GM18951 (cell line): Measurements from ENCODE around the gene DTD1.
"Not testable (repeated sequence)": the region's sequence is repeated elsewhere in the genome, so short reads cannot be mapped to it uniquely, and the experiment has no call there.

Source experiments
- POLR2A ChIP-seq: IDR thresholded peaks from 4 replicates; pipeline ENCODE4 v1.6.1; 2011; ENCODE audit warnings: mild to moderate bottlenecking; ENCODE audit not compliant: insufficient read length, insufficient read depth; ENCODE audit errors: extremely low read depth
- in situ Hi-C: fragments of 300-500 bp; cut with MboI; formaldehyde crosslinking; loops from one replicate; pipeline ENCODE4 v1.12.0; 2022; ENCODE audit warnings: low sequenced_read_pairs, mixed read lengths, inconsistent platforms; ENCODE audit not compliant: unreplicated experiment

DTD1 gene

GRCh38 chr20:18731940-18732339 lies 144.1 kb downstream of the DTD1 start:
- no peak for TF ChIP-seq POLR2A
- in situ Hi-C loops: no loop called here

- in situ Hi-C loops: no loop called here
Measured at GRCh38 chr20:18734525-18735189, 146.8 kb downstream of the DTD1 start.

GRCh38 chr20:18737140-18737539 lies 149.3 kb downstream of the DTD1 start:
- in situ Hi-C loops: no loop called here
- TF ChIP-seq POLR2A: no peak

More at GRCh38 chr20:18734525-18735189, 146.8 kb downstream of the DTD1 start:
- TF ChIP-seq POLR2A: no peak

DNA sequence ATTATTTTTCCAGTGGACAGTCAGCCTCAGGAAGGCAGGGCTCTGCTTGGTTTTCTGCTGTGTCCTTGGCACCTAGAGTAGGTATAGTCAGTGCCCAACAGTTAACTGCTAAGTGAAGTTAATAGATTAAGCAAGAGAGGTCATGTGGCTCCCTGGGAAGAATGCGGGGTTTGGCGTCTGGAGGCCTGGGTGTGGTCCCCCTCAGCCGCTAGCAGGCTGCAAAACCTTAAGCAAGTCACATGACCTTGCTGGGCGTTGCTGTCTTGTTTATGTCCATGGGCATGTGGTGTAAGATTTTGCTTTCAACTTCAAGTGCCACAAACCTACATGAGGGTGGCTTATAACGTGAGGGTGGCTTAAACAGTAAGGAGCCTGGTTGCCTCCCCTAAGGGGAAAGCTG lies 150.2 kb downstream of the DTD1 start:
- TF ChIP-seq POLR2A: no peak

GRCh38 chr20:18738888-18739287 lies 151.0 kb downstream of the DTD1 start:
- in situ Hi-C loops: no loop called here
- no peak for TF ChIP-seq POLR2A

More for the DNA sequence above, 150.2 kb downstream of the DTD1 start:
- in situ Hi-C loops: no loop called here

GRCh38 chr20:18739751-18740166 lies 151.9 kb downstream of the DTD1 start:
- no peak for TF ChIP-seq POLR2A
- in situ Hi-C loops: no loop called here

DNA sequence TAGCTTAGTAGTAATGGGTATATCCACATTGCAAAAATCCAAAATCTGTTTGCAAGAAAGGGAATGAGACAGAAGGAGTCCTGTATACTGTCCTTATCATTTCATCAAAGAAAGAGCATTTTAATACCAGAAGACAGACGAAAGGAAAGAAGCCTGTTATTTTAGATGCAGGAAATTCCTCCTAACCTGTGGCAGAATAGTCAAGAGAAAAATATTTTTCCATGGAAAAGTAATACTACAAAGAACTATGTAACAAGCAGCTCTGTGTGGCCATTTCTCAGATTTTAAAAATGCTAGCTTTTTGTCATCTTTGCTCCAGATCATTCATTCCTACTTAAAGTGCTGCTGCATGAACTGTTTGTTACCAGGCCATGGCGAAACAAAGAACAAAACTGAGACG lies 152.9 kb downstream of the DTD1 start:
- no peak for TF ChIP-seq POLR2A
- in situ Hi-C loops: no loop called here

DNA sequence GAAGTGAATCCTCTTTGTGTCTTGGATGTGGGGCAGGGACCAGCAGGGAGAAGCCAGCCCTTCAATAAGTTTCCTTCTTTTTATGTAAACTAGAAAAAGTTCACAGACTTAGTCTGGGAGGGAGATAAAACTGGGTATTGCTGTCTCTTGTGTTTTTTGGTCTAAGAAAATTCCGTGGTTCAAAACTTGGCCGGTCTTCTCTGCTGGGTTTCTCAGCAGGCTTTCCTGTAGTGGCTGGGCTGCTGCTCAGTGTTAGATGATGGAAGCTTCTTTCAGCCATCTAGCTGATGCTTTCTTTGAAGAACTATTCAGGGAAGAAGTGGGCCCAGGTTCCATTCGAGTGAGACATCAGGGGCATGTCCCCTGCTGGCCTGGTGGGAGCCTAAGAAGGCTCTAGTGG lies 155.0 kb downstream of the DTD1 start:
- in situ Hi-C loops: no loop called here
- no peak for TF ChIP-seq POLR2A

GRCh38 chr20:18743665-18744440 lies 156.0 kb downstream of the DTD1 start:
- no peak for TF ChIP-seq POLR2A

GRCh38 chr20:18747090-18747489 lies 159.2 kb downstream of the DTD1 start:
- in situ Hi-C loops: no loop called here
- TF ChIP-seq POLR2A: no peak

More at GRCh38 chr20:18743665-18744440, 156.0 kb downstream of the DTD1 start:
- in situ Hi-C loops: no loop called here

GRCh38 chr20:18748987-18749386 lies 161.1 kb downstream of the DTD1 start:
- TF ChIP-seq POLR2A: no peak
- in situ Hi-C loops: no loop called here

DNA sequence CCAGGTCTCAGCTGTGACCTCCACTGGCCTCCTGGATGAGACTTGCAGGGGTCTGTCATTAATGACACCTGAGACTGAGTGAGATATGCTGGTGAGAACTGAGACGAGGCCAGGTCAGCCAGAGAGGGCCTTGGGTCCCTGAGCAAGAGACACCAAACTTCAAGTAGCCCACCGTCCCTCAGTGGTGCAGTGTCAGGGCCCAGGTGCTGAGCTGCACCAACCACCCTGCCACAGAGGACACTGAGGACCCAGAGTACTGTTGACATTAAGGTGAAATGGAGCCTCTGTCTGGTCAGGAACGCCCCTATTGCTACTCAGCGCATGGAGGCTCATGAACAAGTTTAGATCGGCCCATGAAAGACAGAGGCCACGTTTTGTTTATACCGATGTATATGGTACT lies 161.7 kb downstream of the DTD1 start:
- in situ Hi-C loops: no loop called here
- TF ChIP-seq POLR2A: no peak

DNA sequence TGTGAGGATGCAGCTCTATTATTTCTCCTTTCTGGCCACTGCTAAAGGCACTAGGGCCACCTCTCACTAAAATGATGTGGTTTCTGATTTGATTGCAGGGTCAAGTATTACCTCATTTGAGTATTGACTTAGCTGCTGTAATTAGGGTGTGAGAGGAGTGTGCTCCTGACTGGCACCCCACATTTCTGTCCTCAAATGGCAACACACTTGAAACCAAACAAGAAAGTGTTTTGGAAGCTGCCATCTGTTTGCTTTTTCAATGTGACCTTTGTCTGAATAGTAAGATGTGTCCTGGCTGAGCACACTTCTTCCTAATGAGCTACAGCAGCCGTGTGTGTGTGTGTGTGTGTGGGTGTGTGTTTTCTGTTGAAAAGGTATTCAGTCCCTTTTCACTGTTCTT lies 162.9 kb downstream of the DTD1 start:
- in situ Hi-C loops: no loop called here
- no peak for TF ChIP-seq POLR2A

DNA sequence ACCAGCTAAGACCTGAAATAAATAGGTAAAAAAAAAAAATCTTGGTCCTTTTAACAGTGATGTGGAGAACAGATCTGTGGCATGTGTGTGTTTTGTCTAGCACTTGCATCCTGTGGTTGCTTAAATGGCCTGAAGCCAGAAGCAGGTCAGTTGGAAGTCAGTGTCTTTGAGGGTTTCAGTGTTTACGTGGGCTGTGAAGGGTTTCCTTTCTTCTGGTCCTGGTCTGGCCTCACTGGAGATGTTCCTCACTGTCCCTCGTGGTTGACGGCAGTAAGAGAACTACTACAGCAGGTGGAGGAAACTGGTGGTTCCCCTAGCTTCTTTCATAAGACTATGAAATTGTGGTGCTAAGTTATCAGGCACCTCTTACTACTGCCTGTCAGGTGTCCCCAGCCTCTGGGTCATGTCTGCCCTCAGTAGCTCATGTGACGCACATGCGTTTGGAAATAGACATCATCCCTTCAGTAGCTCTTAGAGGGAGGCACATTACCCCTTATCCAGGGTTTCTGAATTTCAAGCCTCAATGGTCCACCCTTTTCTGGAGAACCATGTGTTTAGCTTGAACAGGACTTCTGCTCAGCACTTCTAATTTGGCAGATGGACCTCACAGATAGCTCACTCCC lies 166.3 kb downstream of the DTD1 start:
- TF ChIP-seq POLR2A: no peak
- in situ Hi-C loops: no loop called here

GRCh38 chr20:18754653-18755045 lies 166.8 kb downstream of the DTD1 start:
- TF ChIP-seq POLR2A: no peak
- in situ Hi-C loops: no loop called here

DNA sequence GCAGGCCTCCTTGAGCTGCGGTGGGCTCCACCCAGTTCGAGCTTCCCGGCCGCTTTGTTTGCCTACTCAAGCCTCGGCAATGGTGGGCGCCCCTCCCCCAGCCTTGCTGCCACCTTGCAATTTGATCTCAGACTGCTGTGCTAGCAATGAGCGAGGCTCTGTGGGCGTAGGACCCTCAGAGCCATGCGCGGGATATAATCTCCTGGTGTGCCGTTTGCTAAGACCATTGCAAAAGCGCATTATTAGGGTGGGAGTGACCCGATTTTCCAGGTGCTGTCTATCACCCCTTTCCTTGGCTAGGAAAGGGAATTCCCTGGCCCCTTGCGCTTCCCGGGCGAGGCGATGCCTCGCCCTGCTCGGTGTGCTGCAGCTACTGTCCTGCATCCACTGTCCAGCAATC lies 173.0 kb downstream of the DTD1 start:
- in situ Hi-C loops: not testable (repeated sequence)
